Measurements from ENCODE around the gene WWC1.

WWC1 gene

GRCh38 chr5:168332042-168332441 is 40.6 kb downstream of the WWC1 start:
- DNase-seq: peak; percentile 9
- Histone ChIP-seq H3K79me2 (ENCODE audit: low read length) (peaks cover 78% of the 10 kb centered on the region), H4K20me1 (ENCODE audit: insufficient read depth, low read length) (no peaks in the 10 kb centered on the region)

GRCh38 chr5:168334280-168334679 is 42.8 kb downstream of the WWC1 start:
- Histone ChIP-seq H2AFZ (ENCODE audit: low read length) (no peak overlapping the region), H3K4me3 (ENCODE audit: low read length) (no peak overlapping the region), H3K9ac (ENCODE audit: low read length) (no peak overlapping the region), H3F3A (ENCODE audit: insufficient read depth, low read length) (peaks cover 1% of the 10 kb centered on the region; the same call in 1 of the 2 replicates), H3K9me2 (replicated peaks; ENCODE audit: insufficient read depth, low read length) (no peaks in the 10 kb centered on the region), H3K9me3 (replicated peaks; ENCODE audit: insufficient read depth, low read length) (no peaks in the 10 kb centered on the region), H3K4me1 (ENCODE audit: low read length) (peaks cover 20% of the 10 kb centered on the region), H3K4me2 (ENCODE audit: low read depth, low read length) (no peak overlapping the region), H3K36me3 (replicated peaks; ENCODE audit: insufficient read depth, low read length) (no peaks in the 10 kb centered on the region), H3K79me2 (ENCODE audit: low read length) (peaks cover 74% of the 10 kb centered on the region), H4K20me1 (ENCODE audit: insufficient read depth, low read length) (no peaks in the 10 kb centered on the region), H3K27ac (ENCODE audit: low read length) (no peak overlapping the region), H3K27me3 (replicated peaks; ENCODE audit: insufficient read depth, low read length) (no peaks in the 10 kb centered on the region)
- TF ChIP-seq CTCF (IDR thresholded peaks at IDR 0.05; ENCODE audit: low read length) (no peak), EZH2phosphoT487 (IDR thresholded peaks at IDR 0.05; ENCODE audit: low read length) (no peak), EZH2 (optimal IDR thresholded peaks at IDR 0.05; ENCODE audit: low read depth, low read length) (no peak)
- DNase-seq: no peak

More at GRCh38 chr5:168332042-168332441, 40.6 kb downstream of the WWC1 start:
- peaks cover 26% of the 10 kb centered on the region for H3K4me1 ChIP-seq (ENCODE audit: low read length)
- H3K9me2 ChIP-seq (replicated peaks; ENCODE audit: insufficient read depth, low read length): no peaks in the 10 kb centered on the region
- no peak overlapping the region for H2AFZ ChIP-seq (ENCODE audit: low read length)
- H3K27ac ChIP-seq (ENCODE audit: low read length): peak overlapping the region; percentile 12; the same call in 1 of the 2 replicates
- TF ChIP-seq EZH2phosphoT487 (IDR thresholded peaks at IDR 0.05; ENCODE audit: low read length) (no peak), EZH2 (optimal IDR thresholded peaks at IDR 0.05; ENCODE audit: low read depth, low read length) (no peak), CTCF (IDR thresholded peaks at IDR 0.05; ENCODE audit: low read length) (no peak)
- no peak overlapping the region for H3K4me2 ChIP-seq (ENCODE audit: low read depth, low read length)
- peaks cover 18% of the 10 kb centered on the region for H3F3A ChIP-seq (ENCODE audit: insufficient read depth, low read length)
- H3K9me3 ChIP-seq (replicated peaks; ENCODE audit: insufficient read depth, low read length): no peaks in the 10 kb centered on the region
- no peak overlapping the region for H3K4me3 ChIP-seq (ENCODE audit: low read length)
- H3K36me3 ChIP-seq (replicated peaks; ENCODE audit: insufficient read depth, low read length): no peaks in the 10 kb centered on the region
- no peaks in the 10 kb centered on the region for H3K27me3 ChIP-seq (replicated peaks; ENCODE audit: insufficient read depth, low read length)
- H3K9ac ChIP-seq (ENCODE audit: low read length): no peak overlapping the region

- Histone ChIP-seq H3K9ac (ENCODE audit: low read length) (no peak overlapping the region), H3K9me3 (replicated peaks; ENCODE audit: insufficient read depth, low read length) (no peaks in the 10 kb centered on the region), H2AFZ (ENCODE audit: low read length) (no peak overlapping the region), H3K27me3 (replicated peaks; ENCODE audit: insufficient read depth, low read length) (no peaks in the 10 kb centered on the region), H3K27ac (ENCODE audit: low read length) (no peak overlapping the region), H3K36me3 (replicated peaks; ENCODE audit: insufficient read depth, low read length) (no peaks in the 10 kb centered on the region), H3K4me1 (ENCODE audit: low read length) (peaks cover 16% of the 10 kb centered on the region), H3K79me2 (ENCODE audit: low read length) (peaks cover 73% of the 10 kb centered on the region), H4K20me1 (ENCODE audit: insufficient read depth, low read length) (no peaks in the 10 kb centered on the region), H3K4me3 (ENCODE audit: low read length) (no peak overlapping the region), H3F3A (ENCODE audit: insufficient read depth, low read length) (no peaks in the 10 kb centered on the region), H3K4me2 (ENCODE audit: low read depth, low read length) (no peak overlapping the region), H3K9me2 (replicated peaks; ENCODE audit: insufficient read depth, low read length) (no peaks in the 10 kb centered on the region)
- TF ChIP-seq EZH2 (optimal IDR thresholded peaks at IDR 0.05; ENCODE audit: low read depth, low read length) (no peak), CTCF (IDR thresholded peaks at IDR 0.05; ENCODE audit: low read length) (no peak), EZH2phosphoT487 (IDR thresholded peaks at IDR 0.05; ENCODE audit: low read length) (no peak)
- no peak for DNase-seq
Measured at GRCh38 chr5:168334695-168335094, 43.2 kb downstream of the WWC1 start.
